ENCODE measurements around the gene DOC2B. TPM values are rescaled to one million over a fixed set of nuclear protein-coding genes. Genes with fewer than 3 reads are reported as not detected.

Gene DOC2B
- total RNA-seq, 2 experiments from 2014 or later: not detected

DNA sequence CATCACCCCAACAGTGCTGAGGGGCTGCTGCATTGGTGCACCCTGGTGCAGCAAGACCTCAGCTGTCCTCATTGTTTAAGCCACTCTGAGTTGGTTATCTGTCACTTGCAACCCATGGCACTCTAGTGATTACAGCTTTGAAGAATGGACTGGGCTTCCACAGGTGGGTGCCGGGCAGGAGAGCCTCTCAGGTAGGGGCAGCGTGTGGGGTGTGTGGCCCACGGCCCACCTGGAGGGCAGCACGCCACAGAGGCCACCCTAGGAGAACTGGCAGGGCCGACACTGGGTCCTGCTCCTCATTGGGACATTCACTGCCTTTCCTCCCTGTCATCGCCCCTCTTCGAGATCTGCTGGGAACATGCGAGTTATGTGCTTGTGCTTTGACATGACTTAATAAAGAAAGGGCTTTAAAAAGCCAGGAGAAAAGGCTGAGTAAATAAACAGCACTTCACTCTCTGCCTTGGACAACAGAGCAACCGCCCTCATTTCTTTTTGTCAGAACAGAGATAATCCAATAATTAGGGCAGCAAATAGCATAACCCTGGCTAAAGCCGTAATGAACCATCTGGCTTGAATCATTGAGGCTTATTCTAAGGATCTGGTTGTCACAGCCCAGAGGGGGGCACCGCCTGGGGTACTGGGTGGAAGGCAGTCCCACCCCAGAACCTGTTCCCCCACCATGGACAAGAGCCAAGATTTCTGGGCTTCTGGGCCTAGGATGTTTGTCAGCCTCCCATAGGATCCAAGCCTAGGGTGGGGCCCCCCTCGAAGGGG lies 3.0 kb downstream of the DOC2B start:
- TF ChIP-seq, protein P1, sequence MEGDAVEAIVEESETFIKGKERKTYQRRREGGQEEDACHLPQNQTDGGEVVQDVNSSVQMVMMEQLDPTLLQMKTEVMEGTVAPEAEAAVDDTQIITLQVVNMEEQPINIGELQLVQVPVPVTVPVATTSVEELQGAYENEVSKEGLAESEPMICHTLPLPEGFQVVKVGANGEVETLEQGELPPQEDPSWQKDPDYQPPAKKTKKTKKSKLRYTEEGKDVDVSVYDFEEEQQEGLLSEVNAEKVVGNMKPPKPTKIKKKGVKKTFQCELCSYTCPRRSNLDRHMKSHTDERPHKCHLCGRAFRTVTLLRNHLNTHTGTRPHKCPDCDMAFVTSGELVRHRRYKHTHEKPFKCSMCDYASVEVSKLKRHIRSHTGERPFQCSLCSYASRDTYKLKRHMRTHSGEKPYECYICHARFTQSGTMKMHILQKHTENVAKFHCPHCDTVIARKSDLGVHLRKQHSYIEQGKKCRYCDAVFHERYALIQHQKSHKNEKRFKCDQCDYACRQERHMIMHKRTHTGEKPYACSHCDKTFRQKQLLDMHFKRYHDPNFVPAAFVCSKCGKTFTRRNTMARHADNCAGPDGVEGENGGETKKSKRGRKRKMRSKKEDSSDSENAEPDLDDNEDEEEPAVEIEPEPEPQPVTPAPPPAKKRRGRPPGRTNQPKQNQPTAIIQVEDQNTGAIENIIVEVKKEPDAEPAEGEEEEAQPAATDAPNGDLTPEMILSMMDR (conservative IDR thresholded peaks at IDR 0.05; ENCODE audit: low read length): no peak
- no peak for TF ChIP-seq EZH2phosphoT487 (IDR thresholded peaks at IDR 0.05; ENCODE audit: borderline replicate concordance, low read depth, low read length)
- intact Hi-C loops (cut with micrococcal nuclease; ENCODE audit: unreplicated experiment): no loop called here

DNA sequence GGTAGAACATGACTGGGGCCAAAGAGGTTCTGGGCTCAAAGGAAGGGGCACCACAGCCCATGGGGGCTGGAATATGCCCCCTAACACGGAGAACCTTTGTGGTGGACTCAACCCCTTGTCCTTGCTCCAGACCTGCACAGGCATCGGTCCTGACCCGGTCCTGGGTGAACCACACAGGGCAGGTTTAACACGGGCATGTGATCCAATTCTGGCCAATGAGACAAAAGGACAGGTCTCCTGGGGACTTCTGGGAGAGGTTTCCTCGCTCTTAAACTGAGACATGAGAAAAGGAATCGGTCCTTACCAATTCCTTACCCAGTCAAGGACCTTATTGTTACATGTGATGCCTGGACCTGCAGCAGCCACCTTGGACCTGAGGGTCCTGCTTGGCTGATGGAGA lies 3.7 kb downstream of the DOC2B start:
- H3K4me1 ChIP-seq (ENCODE audit: insufficient read depth, low read length, poor library complexity, severe bottlenecking): peaks cover 7% of the 10 kb centered on the region
- TF ChIP-seq, protein P1 (conservative IDR thresholded peaks at IDR 0.05; ENCODE audit: low read length): no peak
- TF ChIP-seq EZH2phosphoT487 (IDR thresholded peaks at IDR 0.05; ENCODE audit: borderline replicate concordance, low read depth, low read length): no peak
- no peaks in the 10 kb centered on the region for H3K36me3 ChIP-seq (ENCODE audit: insufficient read depth, low read length)
- DNase-seq (ENCODE audit: low spot score): no peak
- no peak overlapping the region for H3K4me3 ChIP-seq (ENCODE audit: low read depth, low read length, poor library complexity, severe bottlenecking)
- H3K9me2 ChIP-seq (ENCODE audit: insufficient read depth, low read length): no peaks in the 10 kb centered on the region
- H3K9me3 ChIP-seq (ENCODE audit: low read length): no peaks in the 10 kb centered on the region
- H4K20me1 ChIP-seq (ENCODE audit: insufficient read depth, low read length): no peaks in the 10 kb centered on the region
- ChIA-PET CTCF (ENCODE audit: unreplicated experiment) (no interaction called here), POLR2A (no interaction called here)
- no peak overlapping the region for H2AFZ ChIP-seq (ENCODE audit: low read length)
- no peak overlapping the region for H3K27ac ChIP-seq (ENCODE audit: low read depth, low read length, poor library complexity, severe bottlenecking)
- BruUV-seq (replicated peaks): no TSS peak
- H3K4me2 ChIP-seq (ENCODE audit: low read length): no peak overlapping the region
- intact Hi-C loops (cut with micrococcal nuclease; ENCODE audit: unreplicated experiment): no loop called here
- no peaks in the 10 kb centered on the region for H3K79me2 ChIP-seq (ENCODE audit: insufficient read depth, low read depth, low read length)

More for the DNA sequence above, 3.0 kb downstream of the DOC2B start:
- CTCF ChIA-PET (ENCODE audit: unreplicated experiment): no interaction called here
- DNase-seq (ENCODE audit: low spot score): no peak
- H3K9me3 ChIP-seq (ENCODE audit: low read length): no peaks in the 10 kb centered on the region
- BruUV-seq (replicated peaks): no TSS peak
- H4K20me1 ChIP-seq (ENCODE audit: insufficient read depth, low read length): no peaks in the 10 kb centered on the region
- POLR2A ChIA-PET: no interaction called here
- no peaks in the 10 kb centered on the region for H3K9me2 ChIP-seq (ENCODE audit: insufficient read depth, low read length)
- no peaks in the 10 kb centered on the region for H3K36me3 ChIP-seq (ENCODE audit: insufficient read depth, low read length)
- no peak overlapping the region for H2AFZ ChIP-seq (ENCODE audit: low read length)
- no peaks in the 10 kb centered on the region for H3K79me2 ChIP-seq (ENCODE audit: insufficient read depth, low read depth, low read length)
- peaks cover 7% of the 10 kb centered on the region for H3K4me1 ChIP-seq (ENCODE audit: insufficient read depth, low read length, poor library complexity, severe bottlenecking)
- no peak overlapping the region for H3K27ac ChIP-seq (ENCODE audit: low read depth, low read length, poor library complexity, severe bottlenecking)
- H3K4me3 ChIP-seq (ENCODE audit: low read depth, low read length, poor library complexity, severe bottlenecking): no peak overlapping the region
- no peak overlapping the region for H3K4me2 ChIP-seq (ENCODE audit: low read length)

DNA sequence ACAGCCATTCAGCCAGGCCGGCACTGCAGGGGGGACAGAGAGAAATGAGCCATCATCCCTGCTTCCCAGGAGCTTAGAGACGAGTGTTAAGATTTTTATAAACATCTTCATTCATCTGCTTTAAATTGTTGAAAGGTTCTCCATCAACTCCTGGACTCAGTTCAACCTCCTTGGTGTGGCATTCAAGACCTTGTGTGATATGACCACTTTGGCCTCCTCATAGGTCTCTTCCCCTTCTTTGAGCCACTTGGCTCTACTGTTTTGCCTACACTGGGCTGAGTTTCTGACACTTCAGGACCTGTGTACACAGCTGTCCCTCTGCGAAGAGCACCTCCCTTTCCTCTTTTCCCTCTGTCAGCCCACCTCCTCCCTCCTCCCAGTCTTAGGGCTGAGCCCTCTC lies 4.3 kb downstream of the DOC2B start:
- TF ChIP-seq EZH2phosphoT487 (IDR thresholded peaks at IDR 0.05; ENCODE audit: borderline replicate concordance, low read depth, low read length): no peak
- TF ChIP-seq, protein P1 (conservative IDR thresholded peaks at IDR 0.05; ENCODE audit: low read length): no peak
- Histone ChIP-seq H3K36me3 (ENCODE audit: insufficient read depth, low read length) (no peaks in the 10 kb centered on the region), H3K4me3 (ENCODE audit: low read depth, low read length, poor library complexity, severe bottlenecking) (no peak overlapping the region), H3K79me2 (ENCODE audit: insufficient read depth, low read depth, low read length) (no peaks in the 10 kb centered on the region), H3K27ac (ENCODE audit: low read depth, low read length, poor library complexity, severe bottlenecking) (no peak overlapping the region), H3K9me3 (ENCODE audit: low read length) (no peaks in the 10 kb centered on the region), H3K4me1 (ENCODE audit: insufficient read depth, low read length, poor library complexity, severe bottlenecking) (peaks cover 7% of the 10 kb centered on the region), H3K4me2 (ENCODE audit: low read length) (no peak overlapping the region), H3K9me2 (ENCODE audit: insufficient read depth, low read length) (no peaks in the 10 kb centered on the region), H4K20me1 (ENCODE audit: insufficient read depth, low read length) (no peaks in the 10 kb centered on the region), H2AFZ (ENCODE audit: low read length) (no peak overlapping the region)
- DNase-seq (ENCODE audit: low spot score): no peak
- BruUV-seq (replicated peaks): no TSS peak
- CTCF ChIA-PET (ENCODE audit: unreplicated experiment): no interaction called here
- intact Hi-C loops (cut with micrococcal nuclease; ENCODE audit: unreplicated experiment): no loop called here
- POLR2A ChIA-PET: interaction anchor here (0.7 kb wide), 1 partner anchor 61 kb away, joined by 4 read pairs; no protein-coding TSS in a partner anchor
